Measurements from ENCODE around the gene TP53RK. TPM values are rescaled to one million over a fixed set of nuclear protein-coding genes. Genes with fewer than 3 reads are reported as not detected.

The TP53RK gene
- total RNA-seq, 1 experiment from 2014 or later, result 21.5 TPM

GRCh38 chr20:46634528-46634927 lies 54.7 kb downstream of the TP53RK start:
- Histone ChIP-seq H2BK5ac (ENCODE audit: insufficient read length, low read length) (no peak overlapping the region), H3K27ac (ENCODE audit: insufficient read length, low read depth, low read length) (no peak overlapping the region), H3K23ac (ENCODE audit: insufficient read length, low read depth, low read length) (no peak overlapping the region), H3K79me2 (ENCODE audit: insufficient read depth, low read length) (no peaks in the 10 kb centered on the region), H2BK20ac (ENCODE audit: low read depth, low read length, poor library complexity, severe bottlenecking) (no peak overlapping the region), H2AK5ac (ENCODE audit: insufficient read length, low read length) (no peak overlapping the region), H3K27me3 (ENCODE audit: insufficient read depth, low read length) (no peaks in the 10 kb centered on the region), H2BK120ac (ENCODE audit: low read depth, low read length, poor library complexity, severe bottlenecking) (no peak overlapping the region), H2BK12ac (ENCODE audit: insufficient read length, low read depth, low read length) (no peak overlapping the region), H3K79me1 (ENCODE audit: insufficient read depth, low read depth, low read length, poor library complexity, severe bottlenecking) (no peaks in the 10 kb centered on the region), H3K4me2 (ENCODE audit: insufficient read depth, insufficient read length, low read length) (no peak overlapping the region), H3K4me1 (ENCODE audit: insufficient read depth, low read length) (no peaks in the 10 kb centered on the region; the same call in 1 of the 2 replicates), H3T11ph (ENCODE audit: low read length) (no peak overlapping the region), H3K23me2 (ENCODE audit: insufficient read length, low read depth, low read length, poor library complexity, severe bottlenecking) (no peaks in the 10 kb centered on the region), H3K18ac (ENCODE audit: insufficient read length, low read depth, low read length) (no peak overlapping the region), H3K4ac (ENCODE audit: low read depth, low read length) (no peak overlapping the region), H4K20me1 (ENCODE audit: control insufficient read depth, insufficient read depth, insufficient read length) (no peaks in the 10 kb centered on the region), H4K91ac (ENCODE audit: insufficient read length, low read depth, low read length) (no peak overlapping the region), H4K5ac (ENCODE audit: insufficient read length, low read depth, low read length) (no peak overlapping the region), H3K56ac (ENCODE audit: insufficient read length, low read depth, low read length) (no peak overlapping the region), H2BK15ac (ENCODE audit: low read depth, low read length) (no peak overlapping the region), H2AFZ (ENCODE audit: low read length) (no peak overlapping the region), H3K9me3 (ENCODE audit: control insufficient read depth, low read depth, low read length) (no peaks in the 10 kb centered on the region), H4K8ac (replicated peaks; ENCODE audit: insufficient read length, low read depth, low read length) (no peak overlapping the region), H3K14ac (ENCODE audit: insufficient read depth, low read length) (no peak overlapping the region), H3K9ac (ENCODE audit: extremely low read depth, insufficient read length, low read length) (no peak overlapping the region)
- TF ChIP-seq, protein P1, sequence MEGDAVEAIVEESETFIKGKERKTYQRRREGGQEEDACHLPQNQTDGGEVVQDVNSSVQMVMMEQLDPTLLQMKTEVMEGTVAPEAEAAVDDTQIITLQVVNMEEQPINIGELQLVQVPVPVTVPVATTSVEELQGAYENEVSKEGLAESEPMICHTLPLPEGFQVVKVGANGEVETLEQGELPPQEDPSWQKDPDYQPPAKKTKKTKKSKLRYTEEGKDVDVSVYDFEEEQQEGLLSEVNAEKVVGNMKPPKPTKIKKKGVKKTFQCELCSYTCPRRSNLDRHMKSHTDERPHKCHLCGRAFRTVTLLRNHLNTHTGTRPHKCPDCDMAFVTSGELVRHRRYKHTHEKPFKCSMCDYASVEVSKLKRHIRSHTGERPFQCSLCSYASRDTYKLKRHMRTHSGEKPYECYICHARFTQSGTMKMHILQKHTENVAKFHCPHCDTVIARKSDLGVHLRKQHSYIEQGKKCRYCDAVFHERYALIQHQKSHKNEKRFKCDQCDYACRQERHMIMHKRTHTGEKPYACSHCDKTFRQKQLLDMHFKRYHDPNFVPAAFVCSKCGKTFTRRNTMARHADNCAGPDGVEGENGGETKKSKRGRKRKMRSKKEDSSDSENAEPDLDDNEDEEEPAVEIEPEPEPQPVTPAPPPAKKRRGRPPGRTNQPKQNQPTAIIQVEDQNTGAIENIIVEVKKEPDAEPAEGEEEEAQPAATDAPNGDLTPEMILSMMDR (conservative IDR thresholded peaks at IDR 0.05), result no peak
- Mint-ChIP-seq H3K36me3 (ENCODE audit: insufficient read depth in 1 of 3, low read depth in 3 of 3) (peaks cover 6 to 13% (median 12%) of the 10 kb centered on the region in 3 experiments), H3K4me1 (peaks cover 39 to 40% of the 10 kb centered on the region in 2 experiments), H3K27ac (no peak overlapping the region), H3K4me3 (no peak overlapping the region), H3K27me3 (ENCODE audit: low read depth) (peaks cover 3% of the 10 kb centered on the region; the same call in 1 of the 2 replicates), H3K9me3 (peaks cover 5 to 8% of the 10 kb centered on the region in 2 experiments)
- WGBS (ENCODE audit: extremely low coverage, insufficient read length, low lambda C conversion rate), result no CpG with 5 or more reads among the region's 6 CpGs
- DNase-seq, result no peak

Other genes starting within 250 kb of the TP53RK start
- 17.2 and 19.5 TPM in 2 replicates for gene ZNF334, start 175.9 kb downstream of the TP53RK start, total RNA-seq (2021)
- gene OCSTAMP, start 138.8 kb downstream of the TP53RK start, total RNA-seq (2021), result not detected in 2 replicates
- 15.2 and 17.5 TPM in 2 replicates for gene SLC13A3, start 38.0 kb downstream of the TP53RK start, total RNA-seq (2021)
- gene SLC2A10, start 20.2 kb upstream of the TP53RK start, total RNA-seq (2021), result 8.2 and 9.9 TPM in 2 replicates
- 0.68 and 0.74 TPM in 2 replicates for gene EYA2, start 205.4 kb upstream of the TP53RK start, total RNA-seq (2021)